GM18868 (cell line): ENCODE data around the gene SLC16A12.
"Not testable (repeated sequence)": the region's sequence is repeated elsewhere in the genome, so short reads cannot be mapped to it uniquely, and the experiment has no call there.

ENCODE experiments used
- ATAC-seq: cut with Tn5 transposase; IDR thresholded peaks from one replicate; pipeline ENCODE4 v1.9.1; 2021; ENCODE audit warnings: mild to moderate bottlenecking, moderate library complexity; ENCODE audit not compliant: unreplicated experiment

The SLC16A12 gene

GRCh38 chr10:89549510-89549909, 14.1 kb upstream of the SLC16A12 start:
- ATAC-seq: no peak

GRCh38 chr10:89548673-89549072, 13.3 kb upstream of the SLC16A12 start:
- ATAC-seq: no peak

GRCh38 chr10:89547853-89548513, 12.6 kb upstream of the SLC16A12 start:
- ATAC-seq: no peak

- not testable (repeated sequence) for ATAC-seq
Measured at GRCh38 chr10:89546651-89547050, 11.3 kb upstream of the SLC16A12 start.

GRCh38 chr10:89543841-89544240, 8.4 kb upstream of the SLC16A12 start:
- no peak for ATAC-seq

GRCh38 chr10:89540420-89540949, 5.1 kb upstream of the SLC16A12 start:
- ATAC-seq: no peak

- ATAC-seq: no peak
Measured at GRCh38 chr10:89537364-89537763, 2.0 kb upstream of the SLC16A12 start.

- ATAC-seq: no peak
Measured at GRCh38 chr10:89536013-89536354, 590 bp upstream of the SLC16A12 start.

GRCh38 chr10:89534826-89535166, 598 bp downstream of the SLC16A12 start:
- no peak for ATAC-seq

GRCh38 chr10:89532476-89532875, 2.9 kb downstream of the SLC16A12 start:
- ATAC-seq: no peak

GRCh38 chr10:89531359-89531758, 4.0 kb downstream of the SLC16A12 start:
- no peak for ATAC-seq

- ATAC-seq: not testable (repeated sequence)
Measured at GRCh38 chr10:89529711-89530110, 5.7 kb downstream of the SLC16A12 start.

- ATAC-seq: no peak
Measured at GRCh38 chr10:89526358-89526757, 9.0 kb downstream of the SLC16A12 start.

GRCh38 chr10:89525556-89525955, 9.8 kb downstream of the SLC16A12 start:
- ATAC-seq: no peak

- ATAC-seq: no peak
Measured at GRCh38 chr10:89524279-89524678, 11.1 kb downstream of the SLC16A12 start.

GRCh38 chr10:89523274-89523673, 12.1 kb downstream of the SLC16A12 start:
- ATAC-seq: no peak

- ATAC-seq: no peak
Measured at GRCh38 chr10:89522463-89522862, 12.9 kb downstream of the SLC16A12 start.

- ATAC-seq: no peak
Measured at GRCh38 chr10:89521368-89521767, 14.0 kb downstream of the SLC16A12 start.

- no peak for ATAC-seq
Measured at GRCh38 chr10:89520706-89521105, 14.7 kb downstream of the SLC16A12 start.

- no peak for ATAC-seq
Measured at GRCh38 chr10:89518876-89519842, 16.2 kb downstream of the SLC16A12 start.

- ATAC-seq: no peak
Measured at GRCh38 chr10:89518108-89518507, 17.3 kb downstream of the SLC16A12 start.
